Measurements from ENCODE around the gene RNU5B-1.
"Not testable (repeated sequence)": the region's sequence is repeated elsewhere in the genome, so short reads cannot be mapped to it uniquely, and the experiment has no call there.

- TF ChIP-seq CTCF, POLR2AphosphoS5 (IDR thresholded peaks at IDR 0.05): not testable (repeated sequence)
These were observed 43.3 kb downstream of the RNU5B-1 start for GRCh38 chr15:65347756-65348155.
